ENCODE results near the gene VRTN. TPM values are rescaled to one million over a fixed set of nuclear protein-coding genes. Genes with fewer than 3 reads are reported as not detected.
A peak's percentile ranks its signal among the peaks of the same experiment; 100 is the strongest.

The VRTN gene
- polyA plus RNA-seq (2013): not detected

GRCh38 chr14:74348241-74348734 is at the start of gene VRTN:
Gene VRTN (plus strand): TSS chr14:74348471. CDS start chr14:74356784, 8,313 bp downstream.
- 93% methylated on average over 12 of the region's 12 CpGs for WGBS (ENCODE audit: insufficient coverage)
- POLR2A ChIA-PET: no interaction called here
- H3K4me1 ChIP-seq (ENCODE audit: control extremely low read depth in 1 of 4, control insufficient read depth in 4 of 4, insufficient read depth in 4 of 4, low read length in 3 of 4): peaks cover 0 to 3% (median 1%) of the 10 kb centered on the region in 4 experiments

GRCh38 chr14:74299061-74299545 is 49.2 kb upstream of the VRTN start:
- H3K4me1 ChIP-seq (ENCODE audit: control extremely low read depth in 1 of 4, control insufficient read depth in 4 of 4, insufficient read depth in 4 of 4, low read length in 3 of 4): peaks cover 2 to 28% (median 13%) of the 10 kb centered on the region in 4 experiments
- H3K27me3 ChIP-seq (replicated peaks in 2 of 5; ENCODE audit: control insufficient read depth in 4 of 5, insufficient read depth in 5 of 5, low read length in 4 of 5): no peaks in the 10 kb centered on the region
- ChIA-PET POLR2A (interaction anchor here (0.6 kb wide), 2 partner anchors 8 to 910 kb away, joined by 3 to 4 read pairs; no protein-coding TSS in a partner anchor), CTCF (interaction anchor here (0.8 to 1.1 kb wide), 2 partner anchors 9 to 42 kb away, joined by 3 to 4 read pairs; no protein-coding TSS in a partner anchor)
- no peaks in the 10 kb centered on the region for H3K9me3 ChIP-seq (ENCODE audit: control extremely low read depth in 1 of 5, control insufficient read depth in 4 of 5, insufficient read depth in 2 of 5, low read depth in 1 of 5, low read length in 4 of 5)
- peak in 1 of 3 donors; percentile 70 for DNase-seq
- peak overlapping the region in 1 of 7 experiments; percentile 28 for H3K4me3 ChIP-seq (ENCODE audit: control insufficient read depth in 1 of 7, extremely low read depth in 1 of 7, insufficient read depth in 4 of 7, low read depth in 2 of 7, low read length in 6 of 7)
- H3K27ac ChIP-seq (ENCODE audit: insufficient read depth in 1 of 2, low read depth in 1 of 2, low read length in 2 of 2, poor library complexity in 1 of 2, severe bottlenecking in 2 of 2): no peak overlapping the region
- peaks cover 7 to 54% (median 37%) of the 10 kb centered on the region in 4 experiments for H3K36me3 ChIP-seq (ENCODE audit: control insufficient read depth in 4 of 4, insufficient read depth in 4 of 4, low read length in 3 of 4)
- WGBS (ENCODE audit: insufficient coverage): 62% methylated on average over 8 of the region's 10 CpGs

More at GRCh38 chr14:74348241-74348734, at the start of gene VRTN:
- DNase-seq: no peak
- CTCF ChIA-PET: interaction anchor here (1.3 kb wide), 1 partner anchor 43 kb away, joined by 3 read pairs; no protein-coding TSS in a partner anchor
- H3K27me3 ChIP-seq (replicated peaks in 2 of 5; ENCODE audit: control insufficient read depth in 4 of 5, insufficient read depth in 5 of 5, low read length in 4 of 5): no peaks in the 10 kb centered on the region
- H3K9me3 ChIP-seq (ENCODE audit: control extremely low read depth in 1 of 5, control insufficient read depth in 4 of 5, insufficient read depth in 2 of 5, low read depth in 1 of 5, low read length in 4 of 5): no peaks in the 10 kb centered on the region
- no peaks in the 10 kb centered on the region for H3K36me3 ChIP-seq (ENCODE audit: control insufficient read depth in 4 of 4, insufficient read depth in 4 of 4, low read length in 3 of 4)
- H3K27ac ChIP-seq (ENCODE audit: insufficient read depth in 1 of 2, low read depth in 1 of 2, low read length in 2 of 2, poor library complexity in 1 of 2, severe bottlenecking in 2 of 2): no peak within 1 kb of the TSS
- no peak within 1 kb of the TSS for H3K4me3 ChIP-seq (ENCODE audit: control insufficient read depth in 1 of 7, extremely low read depth in 1 of 7, insufficient read depth in 4 of 7, low read depth in 2 of 7, low read length in 6 of 7)

- no peak for DNase-seq
- WGBS (ENCODE audit: insufficient coverage): 35% methylated on average over 16 of the region's 22 CpGs
- POLR2A ChIA-PET: no interaction called here
- Histone ChIP-seq H3K27me3 (replicated peaks in 2 of 5; ENCODE audit: control insufficient read depth in 4 of 5, insufficient read depth in 5 of 5, low read length in 4 of 5) (no peaks in the 10 kb centered on the region), H3K36me3 (ENCODE audit: control insufficient read depth in 4 of 4, insufficient read depth in 4 of 4, low read length in 3 of 4) (peaks cover 7 to 30% (median 18%) of the 10 kb centered on the region in 4 experiments), H3K9me3 (ENCODE audit: control extremely low read depth in 1 of 5, control insufficient read depth in 4 of 5, insufficient read depth in 2 of 5, low read depth in 1 of 5, low read length in 4 of 5) (no peaks in the 10 kb centered on the region), H3K27ac (ENCODE audit: insufficient read depth in 1 of 2, low read depth in 1 of 2, low read length in 2 of 2, poor library complexity in 1 of 2, severe bottlenecking in 2 of 2) (peak overlapping the region in 1 of 2 experiments; percentile 89), H3K4me3 (ENCODE audit: control insufficient read depth in 1 of 7, extremely low read depth in 1 of 7, insufficient read depth in 4 of 7, low read depth in 2 of 7, low read length in 6 of 7) (peak overlapping the region in 6 of 7 experiments; percentile 92 to 96 (median 94)), H3K4me1 (ENCODE audit: control extremely low read depth in 1 of 4, control insufficient read depth in 4 of 4, insufficient read depth in 4 of 4, low read length in 3 of 4) (peaks cover 2 to 28% (median 13%) of the 10 kb centered on the region in 4 experiments)
- CTCF ChIA-PET: interaction anchor here (0.6 to 1.0 kb wide), 3 partner anchors 9 to 364 kb away, joined by 3 to 8 read pairs (median 5); no protein-coding TSS in a partner anchor
Observed at GRCh38 chr14:74301594-74302151, 46.6 kb upstream of the VRTN start.

- H3K9me3 ChIP-seq (ENCODE audit: control extremely low read depth in 1 of 5, control insufficient read depth in 4 of 5, insufficient read depth in 2 of 5, low read depth in 1 of 5, low read length in 4 of 5): no peaks in the 10 kb centered on the region
- peak overlapping the region; percentile 92 to 97 (median 95) for H3K4me3 ChIP-seq (ENCODE audit: control insufficient read depth in 1 of 7, extremely low read depth in 1 of 7, insufficient read depth in 4 of 7, low read depth in 2 of 7, low read length in 6 of 7)
- H3K36me3 ChIP-seq (ENCODE audit: control insufficient read depth in 4 of 4, insufficient read depth in 4 of 4, low read length in 3 of 4): peaks cover 7 to 25% (median 15%) of the 10 kb centered on the region in 4 experiments
- DNase-seq: peak; percentile 61 to 86 (median 80)
- H3K4me1 ChIP-seq (ENCODE audit: control extremely low read depth in 1 of 4, control insufficient read depth in 4 of 4, insufficient read depth in 4 of 4, low read length in 3 of 4): peaks cover 2 to 28% (median 13%) of the 10 kb centered on the region in 4 experiments
- 0% methylated on average over 1 of the region's 6 CpGs for WGBS (ENCODE audit: insufficient coverage)
- ChIA-PET CTCF (interaction anchor here (0.8 to 1.4 kb wide), 6 partner anchors 9 to 16 kb away, joined by 3 to 8 read pairs (median 4); no protein-coding TSS in a partner anchor), POLR2A (no interaction called here)
- peak overlapping the region; percentile 77 to 89 for H3K27ac ChIP-seq (ENCODE audit: insufficient read depth in 1 of 2, low read depth in 1 of 2, low read length in 2 of 2, poor library complexity in 1 of 2, severe bottlenecking in 2 of 2)
- no peaks in the 10 kb centered on the region for H3K27me3 ChIP-seq (replicated peaks in 2 of 5; ENCODE audit: control insufficient read depth in 4 of 5, insufficient read depth in 5 of 5, low read length in 4 of 5)
Observed at GRCh38 chr14:74302152-74302628, 46.1 kb upstream of the VRTN start.

- peak; percentile 88 to 95 (median 91) for DNase-seq
- H3K9me3 ChIP-seq (ENCODE audit: control extremely low read depth in 1 of 5, control insufficient read depth in 4 of 5, insufficient read depth in 2 of 5, low read depth in 1 of 5, low read length in 4 of 5): no peaks in the 10 kb centered on the region
- H3K4me1 ChIP-seq (ENCODE audit: control extremely low read depth in 1 of 4, control insufficient read depth in 4 of 4, insufficient read depth in 4 of 4, low read length in 3 of 4): peaks cover 2 to 28% (median 13%) of the 10 kb centered on the region in 4 experiments
- peak within 1 kb of the TSS; percentile 92 to 97 (median 95) for H3K4me3 ChIP-seq (ENCODE audit: control insufficient read depth in 1 of 7, extremely low read depth in 1 of 7, insufficient read depth in 4 of 7, low read depth in 2 of 7, low read length in 6 of 7)
- WGBS (ENCODE audit: insufficient coverage): 15% methylated on average over 51 of the region's 61 CpGs
- ChIA-PET POLR2A (interaction anchor here (0.6 kb wide), 1 partner anchor 1583 kb away, joined by 3 read pairs; no protein-coding TSS in a partner anchor), CTCF (interaction anchor here (0.8 to 1.4 kb wide), 5 partner anchors 8 to 15 kb away, joined by 3 to 5 read pairs (median 3); no protein-coding TSS in a partner anchor)
- peak within 1 kb of the TSS; percentile 77 to 89 for H3K27ac ChIP-seq (ENCODE audit: insufficient read depth in 1 of 2, low read depth in 1 of 2, low read length in 2 of 2, poor library complexity in 1 of 2, severe bottlenecking in 2 of 2)
- no peaks in the 10 kb centered on the region for H3K27me3 ChIP-seq (replicated peaks in 2 of 5; ENCODE audit: control insufficient read depth in 4 of 5, insufficient read depth in 5 of 5, low read length in 4 of 5)
- H3K36me3 ChIP-seq (ENCODE audit: control insufficient read depth in 4 of 4, insufficient read depth in 4 of 4, low read length in 3 of 4): peaks cover 5 to 18% (median 11%) of the 10 kb centered on the region in 4 experiments
Observed at GRCh38 chr14:74302634-74303569, 45.4 kb upstream of the VRTN start, which contains the start of gene ABCD4. Gene ABCD4 (minus strand): TSS chr14:74302934. CDS start chr14:74302912, 22 bp downstream.

- 96% methylated on average over 5 of the region's 5 CpGs for WGBS (ENCODE audit: insufficient coverage)
- ChIA-PET CTCF (interaction anchor here (1.3 to 1.5 kb wide), 2 partner anchors 12 to 16 kb away, joined by 4 read pairs; no protein-coding TSS in a partner anchor), POLR2A (no interaction called here)
- no peaks in the 10 kb centered on the region for H3K27me3 ChIP-seq (replicated peaks in 2 of 5; ENCODE audit: control insufficient read depth in 4 of 5, insufficient read depth in 5 of 5, low read length in 4 of 5)
- no peaks in the 10 kb centered on the region for H3K9me3 ChIP-seq (ENCODE audit: control extremely low read depth in 1 of 5, control insufficient read depth in 4 of 5, insufficient read depth in 2 of 5, low read depth in 1 of 5, low read length in 4 of 5)
- no peaks in the 10 kb centered on the region for H3K36me3 ChIP-seq (ENCODE audit: control insufficient read depth in 4 of 4, insufficient read depth in 4 of 4, low read length in 3 of 4)
- no peaks in the 10 kb centered on the region for H3K4me1 ChIP-seq (ENCODE audit: control extremely low read depth in 1 of 4, control insufficient read depth in 4 of 4, insufficient read depth in 4 of 4, low read length in 3 of 4)
- no peak overlapping the region for H3K27ac ChIP-seq (ENCODE audit: insufficient read depth in 1 of 2, low read depth in 1 of 2, low read length in 2 of 2, poor library complexity in 1 of 2, severe bottlenecking in 2 of 2)
- DNase-seq: no peak
- H3K4me3 ChIP-seq (ENCODE audit: control insufficient read depth in 1 of 7, extremely low read depth in 1 of 7, insufficient read depth in 4 of 7, low read depth in 2 of 7, low read length in 6 of 7): no peak overlapping the region
Observed at GRCh38 chr14:74308695-74309094, 39.6 kb upstream of the VRTN start.
